Activated CD8-positive, alpha-beta memory T cell treated with anti-CD3 and anti-CD28 coated beads for 48 hours (primary cell): ENCODE measurements around the gene CNTNAP4.

ENCODE experiments used
- DNase-seq, 3 experiments: peaks; one replicate each; pipeline ENCODE4 v3.0.0-alpha.2; 2020; ENCODE audit warnings: low read depth in 2 of 3, low spot score in 2 of 3

The CNTNAP4 gene

GRCh38 chr16:76276745-76277438 lies at the start of gene CNTNAP4:
Gene CNTNAP4 (plus strand): TSS chr16:76277401. CDS start chr16:76277663, 262 bp downstream.
- DNase-seq, result no peak

DNA sequence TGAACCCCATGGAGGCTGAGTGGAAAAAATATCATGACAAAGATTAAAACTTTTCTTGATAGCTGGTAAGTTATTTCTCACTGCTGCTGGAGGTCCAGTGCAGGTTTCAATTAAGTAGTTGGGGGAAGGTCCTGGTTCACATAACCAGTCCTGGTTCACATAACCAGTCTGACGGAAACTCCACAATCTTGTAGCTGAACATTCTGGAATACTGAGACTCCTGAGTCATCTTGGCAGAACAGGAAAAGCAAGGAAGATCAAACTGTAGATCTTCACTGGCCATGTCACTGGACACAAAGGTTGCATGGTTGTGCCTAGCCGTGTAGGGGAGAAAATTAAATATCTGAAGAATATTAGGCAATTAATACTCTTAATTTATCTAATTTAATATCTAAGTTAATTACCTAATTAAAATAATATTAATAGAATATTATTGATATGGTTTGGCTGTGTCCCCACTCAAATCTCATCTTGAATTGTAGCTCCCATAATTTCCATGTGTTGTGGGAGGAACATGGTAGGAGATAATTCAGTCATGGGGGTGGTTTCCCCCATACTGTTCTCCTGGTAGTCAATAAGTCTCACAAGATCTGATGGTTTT lies 48.6 kb upstream of the CNTNAP4 start:
- no peak for DNase-seq

- DNase-seq, result no peak
Observed at GRCh38 chr16:76232704-76233103, 44.5 kb upstream of the CNTNAP4 start.

DNA sequence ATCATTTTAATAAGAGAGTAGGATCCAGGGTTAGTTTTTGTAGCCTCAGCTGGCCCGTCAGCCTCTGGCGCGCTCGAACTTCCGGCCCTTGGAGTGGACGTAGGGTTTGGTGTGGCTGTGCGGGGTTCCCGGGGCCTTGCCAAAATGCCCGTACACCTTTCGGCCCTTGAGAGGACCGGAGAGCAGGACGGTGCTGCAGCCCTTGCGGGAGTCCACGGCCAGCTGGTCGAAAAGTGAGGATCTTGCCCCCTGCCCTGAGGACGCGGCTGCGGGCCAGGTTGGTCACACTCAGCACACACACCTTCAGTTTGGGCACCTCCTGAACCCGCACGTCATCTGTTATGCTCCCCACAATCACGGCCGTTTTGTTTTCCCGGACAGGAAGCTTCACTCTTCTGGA lies 42.2 kb upstream of the CNTNAP4 start:
- no peak for DNase-seq

DNA sequence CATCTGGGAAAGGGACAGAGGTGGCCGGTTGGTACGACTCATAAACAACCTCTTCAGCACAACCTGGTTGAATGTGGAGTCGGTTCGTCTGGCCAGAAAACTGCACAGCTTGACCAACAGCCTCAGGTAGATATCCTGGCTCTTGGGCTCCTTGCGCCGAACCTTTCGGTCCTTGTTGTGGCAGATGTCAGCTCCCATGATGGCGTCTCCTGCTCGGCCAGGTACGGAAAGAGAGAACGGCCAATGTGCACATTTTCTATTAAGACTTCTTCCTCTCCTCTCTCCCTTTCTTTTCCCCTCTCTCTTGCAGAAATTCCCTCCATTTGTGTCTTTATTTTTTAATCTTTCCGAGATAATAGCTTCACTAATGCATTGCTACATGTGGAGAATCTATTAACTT lies 41.8 kb upstream of the CNTNAP4 start:
- no peak for DNase-seq

DNA sequence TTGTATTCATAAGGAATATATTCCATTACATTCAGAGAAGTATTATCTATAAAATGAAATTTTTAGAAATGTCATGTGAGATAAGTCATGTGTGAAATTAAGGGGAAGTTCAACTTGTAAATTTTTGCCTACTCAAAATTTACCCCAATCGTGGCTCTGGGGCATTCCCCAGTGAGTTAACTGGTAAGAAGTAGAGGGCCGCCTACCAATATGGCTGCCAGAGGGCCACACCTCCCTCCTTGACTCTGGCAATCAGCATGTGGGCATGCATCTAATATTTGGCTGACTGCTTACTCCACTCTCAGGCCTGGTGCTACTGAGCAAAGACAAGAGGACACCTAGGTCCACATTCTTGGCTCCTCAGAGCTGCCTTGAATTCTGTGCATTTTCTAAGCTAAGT lies 39.7 kb upstream of the CNTNAP4 start:
- no peak for DNase-seq

GRCh38 chr16:76241755-76242154 lies 35.4 kb upstream of the CNTNAP4 start:
- no peak for DNase-seq

DNA sequence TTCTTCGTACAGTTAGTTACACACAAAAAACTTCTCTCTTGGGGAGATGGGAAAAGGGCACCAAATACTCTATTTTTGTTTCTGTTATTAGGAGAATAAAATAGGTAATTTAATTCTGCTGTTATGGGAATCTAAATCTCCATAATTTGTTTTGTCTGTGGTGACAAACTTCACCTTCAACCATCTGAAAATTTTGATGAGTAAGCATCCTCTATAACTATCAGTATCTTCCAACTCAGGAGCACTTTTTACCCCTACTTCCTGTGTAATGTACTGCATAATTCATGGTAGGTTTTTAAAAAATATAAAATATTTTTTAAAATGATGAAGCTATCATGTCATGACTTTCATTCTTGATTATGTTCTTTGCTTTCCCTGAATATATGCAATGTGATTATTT lies 33.6 kb upstream of the CNTNAP4 start:
- no peak for DNase-seq

DNA sequence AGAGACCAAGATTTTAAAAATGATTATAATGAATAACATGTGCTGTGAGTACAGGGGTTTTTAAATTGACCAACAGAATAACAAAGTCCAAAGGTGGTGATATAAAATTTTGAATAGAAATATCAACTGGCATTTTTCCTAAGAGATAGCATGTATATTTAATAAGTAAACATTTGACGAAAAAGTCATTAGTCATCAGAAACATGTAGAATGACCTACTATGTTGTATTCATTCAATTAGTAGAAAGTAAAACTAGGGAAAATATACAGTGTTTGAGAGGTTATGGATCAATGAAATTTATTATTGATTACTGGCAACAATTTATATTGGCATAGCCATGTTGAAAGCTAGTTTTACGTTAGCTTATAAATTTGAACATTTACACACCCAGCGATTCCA lies 30.6 kb upstream of the CNTNAP4 start:
- no peak for DNase-seq

DNA sequence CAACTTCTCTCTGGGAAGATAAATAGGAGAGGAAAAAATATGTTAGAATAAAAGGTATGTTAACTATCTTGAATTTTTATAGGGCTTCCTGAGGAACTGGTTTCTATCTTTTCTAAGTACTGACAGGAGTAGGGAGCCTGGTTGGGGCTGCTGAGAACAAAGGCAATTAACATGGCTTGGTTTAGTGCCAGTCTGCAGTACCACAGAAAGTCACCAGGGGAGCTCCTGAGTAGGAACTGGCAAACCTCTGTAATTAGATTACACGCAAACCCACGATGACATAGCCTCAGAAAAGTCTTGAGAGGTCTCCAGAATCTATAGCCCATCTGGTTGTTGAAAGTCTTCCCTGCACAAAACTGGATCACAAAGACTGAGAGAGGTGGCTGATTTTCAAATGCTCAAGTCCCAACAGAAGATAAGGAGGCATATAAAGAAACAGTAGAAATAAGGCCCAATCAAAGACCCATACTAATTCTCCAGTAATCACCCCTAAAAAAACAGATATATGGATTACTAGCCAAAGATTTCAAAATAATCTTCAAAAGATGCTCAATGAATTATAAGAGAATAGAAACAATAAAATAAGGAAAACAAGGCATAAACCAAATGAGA lies 11.7 kb upstream of the CNTNAP4 start:
- no peak for DNase-seq

DNA sequence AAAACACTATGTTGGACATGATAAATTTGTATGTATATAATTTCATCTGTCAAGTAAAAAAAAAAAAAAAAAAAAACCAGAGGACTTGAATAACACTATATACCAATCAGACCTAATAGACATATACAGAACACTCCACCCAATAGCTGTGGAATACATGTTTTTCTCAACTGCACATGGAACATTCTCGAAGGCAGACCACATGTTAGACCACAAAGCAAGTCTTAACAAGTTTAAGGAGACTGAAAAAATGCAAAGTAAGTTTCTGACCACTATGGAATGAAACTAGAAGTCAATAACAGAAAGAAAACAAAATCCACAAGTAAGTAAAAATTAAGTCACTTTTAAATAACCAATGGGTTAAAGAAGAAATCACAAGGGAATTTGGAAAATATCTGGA lies 8.4 kb upstream of the CNTNAP4 start:
- DNase-seq, result no peak

GRCh38 chr16:76277460-76278030 lies 344 bp downstream of the CNTNAP4 start:
- DNase-seq, result no peak

DNA sequence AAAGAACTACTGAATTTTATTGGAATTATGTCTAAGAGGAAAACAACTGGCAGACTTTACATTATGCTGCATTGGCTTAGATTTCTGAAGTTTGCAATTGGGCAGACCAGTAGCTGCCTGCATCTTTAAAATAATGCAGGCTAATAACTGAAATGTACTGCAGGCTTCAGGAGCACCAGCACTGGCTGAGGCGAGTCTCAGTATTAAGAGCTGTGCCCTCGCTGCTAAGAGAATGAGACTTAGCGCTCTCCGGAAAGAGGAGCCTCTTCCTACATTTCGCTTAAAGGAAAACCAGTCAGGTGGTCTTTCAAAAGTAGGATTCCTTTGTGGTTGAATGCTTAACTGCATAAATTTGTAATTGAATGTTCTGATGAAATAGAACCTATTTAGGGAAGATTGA lies 885 bp downstream of the CNTNAP4 start:
- DNase-seq, result no peak

GRCh38 chr16:76278980-76279379 lies 1.8 kb downstream of the CNTNAP4 start:
- DNase-seq, result no peak

DNA sequence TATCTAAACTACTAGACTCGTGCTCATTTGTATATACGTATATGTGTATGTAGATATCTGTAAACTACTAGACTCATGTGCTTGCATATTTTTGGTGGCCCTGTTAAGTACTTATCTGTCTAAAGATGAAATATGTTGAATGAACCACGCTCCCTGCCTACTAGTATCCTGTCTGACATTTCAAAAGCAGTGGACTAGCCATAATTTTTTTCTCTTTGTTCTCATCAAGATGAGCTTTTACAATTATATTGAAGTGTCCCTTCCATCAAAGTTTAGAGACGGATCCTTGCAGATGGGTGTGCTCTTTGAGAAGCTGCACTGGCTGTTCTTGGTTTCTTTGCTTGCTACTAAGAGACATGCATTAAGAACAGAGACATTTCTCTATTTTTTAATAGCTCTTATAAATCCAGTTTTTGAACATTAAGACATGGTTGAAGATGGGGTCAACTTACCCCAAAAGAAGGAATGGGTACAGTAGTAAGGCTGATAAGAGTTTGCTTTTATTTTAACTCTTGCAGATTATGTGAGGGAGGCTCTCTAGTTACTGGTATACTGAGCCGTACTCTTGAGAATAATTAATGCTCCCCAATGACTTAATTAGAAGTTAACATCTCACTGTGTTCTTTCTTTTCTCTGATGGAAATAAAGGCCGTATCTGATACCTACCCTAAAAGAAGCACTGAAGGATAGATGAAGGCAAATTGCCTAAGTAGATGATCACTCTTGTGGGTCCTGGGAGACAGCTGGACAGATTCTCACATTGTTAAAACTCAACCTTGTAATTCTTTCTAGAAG lies 3.4 kb downstream of the CNTNAP4 start:
- DNase-seq, result no peak

GRCh38 chr16:76287466-76287865 lies 10.3 kb downstream of the CNTNAP4 start:
- no peak for DNase-seq

- no peak for DNase-seq
Observed at GRCh38 chr16:76292218-76292617, 15.0 kb downstream of the CNTNAP4 start.

DNA sequence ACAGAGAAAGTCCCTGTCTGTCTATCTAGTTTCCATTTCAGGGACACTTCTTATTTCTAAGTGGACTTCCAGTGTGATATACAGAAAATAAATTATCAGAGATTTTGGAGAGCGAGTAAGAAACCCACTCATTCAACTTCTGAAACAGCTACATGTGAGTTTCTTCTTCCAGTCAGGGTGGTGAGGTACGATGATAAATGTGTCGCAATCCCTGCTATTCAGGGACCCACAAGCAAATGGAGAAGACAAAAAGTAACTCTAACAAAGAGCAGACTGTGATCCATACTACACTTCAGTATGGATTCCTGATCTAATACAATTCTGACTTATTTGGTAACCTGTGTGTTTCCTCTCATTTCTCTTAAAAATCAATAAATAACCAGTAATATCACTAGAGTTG lies 16.8 kb downstream of the CNTNAP4 start:
- DNase-seq, result no peak

- DNase-seq, result no peak
Observed at GRCh38 chr16:76294396-76295214, 17.4 kb downstream of the CNTNAP4 start.

DNA sequence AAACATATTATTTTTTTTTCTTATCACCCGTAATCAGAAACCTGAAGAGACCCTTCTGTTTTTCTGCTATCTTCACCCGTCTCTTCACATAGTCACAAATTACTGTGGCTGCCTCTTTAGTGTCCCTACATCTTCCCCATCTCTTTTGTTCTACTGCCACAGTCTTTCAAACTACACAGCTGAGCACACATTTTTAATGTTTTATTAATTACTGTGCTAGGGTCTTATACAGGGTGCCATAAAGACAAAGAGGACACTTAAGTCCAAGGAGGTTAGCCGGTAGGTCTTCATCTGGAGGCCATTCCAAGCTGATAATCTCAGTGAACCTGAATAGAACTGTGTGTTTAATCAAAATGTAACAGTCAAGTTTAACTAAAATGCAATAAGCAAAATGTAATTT lies 20.7 kb downstream of the CNTNAP4 start:
- DNase-seq, result no peak
